GM21737 (cell line): ENCODE results near the gene CCDC107.
"Not testable (repeated sequence)": the region's sequence is repeated elsewhere in the genome, so short reads cannot be mapped to it uniquely, and the experiment has no call there.

ENCODE experiments used
- ATAC-seq: cut with Tn5 transposase; IDR thresholded peaks from one replicate; pipeline ENCODE4 v1.9.1; 2021; ENCODE audit warnings: mild to moderate bottlenecking, moderate library complexity; ENCODE audit not compliant: unreplicated experiment

The CCDC107 gene, protein sequence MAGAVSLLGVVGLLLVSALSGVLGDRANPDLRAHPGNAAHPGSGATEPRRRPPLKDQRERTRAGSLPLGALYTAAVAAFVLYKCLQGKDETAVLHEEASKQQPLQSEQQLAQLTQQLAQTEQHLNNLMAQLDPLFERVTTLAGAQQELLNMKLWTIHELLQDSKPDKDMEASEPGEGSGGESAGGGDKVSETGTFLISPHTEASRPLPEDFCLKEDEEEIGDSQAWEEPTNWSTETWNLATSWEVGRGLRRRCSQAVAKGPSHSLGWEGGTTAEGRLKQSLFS

DNA sequence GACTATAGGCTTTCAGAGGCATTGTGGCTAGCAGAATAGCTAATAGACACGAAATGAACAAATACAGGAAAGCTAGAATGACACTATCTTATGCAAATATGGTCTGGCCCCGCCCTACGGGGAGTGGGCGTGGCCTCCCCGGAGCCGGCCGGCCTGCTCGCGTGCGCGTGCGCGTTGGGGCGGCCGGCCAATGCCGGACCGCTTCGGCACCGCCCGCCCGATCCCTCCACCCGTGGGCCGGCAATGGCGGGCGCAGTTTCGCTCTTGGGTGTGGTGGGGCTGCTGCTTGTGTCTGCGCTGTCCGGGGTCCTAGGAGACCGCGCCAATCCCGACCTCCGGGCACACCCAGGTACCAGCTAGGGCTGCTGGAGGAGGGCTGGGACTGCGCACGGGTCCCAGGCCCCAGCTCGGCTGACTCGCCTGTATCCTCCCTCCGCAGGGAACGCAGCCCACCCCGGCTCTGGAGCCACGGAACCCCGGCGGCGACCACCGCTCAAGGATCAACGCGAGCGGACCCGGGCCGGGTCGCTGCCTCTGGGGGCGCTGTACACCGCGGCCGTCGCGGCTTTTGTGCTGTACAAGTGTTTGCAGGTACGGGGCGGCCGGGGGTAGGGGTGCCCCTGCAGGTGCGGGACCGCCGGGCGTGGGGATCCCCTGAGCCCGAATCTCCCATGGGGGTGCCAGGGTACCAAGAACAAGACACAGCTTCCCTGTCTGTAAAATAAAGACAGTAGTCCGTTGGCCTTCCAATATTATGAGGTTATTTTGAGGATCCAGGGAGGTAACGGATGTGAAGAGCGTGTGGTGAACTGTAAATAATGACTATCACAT is at the start of gene CCDC107:
TSS of gene CCDC107 (plus strand) at position 156 of the 831 bp plus-strand sequence. CDS start at position 244, 88 bp downstream.
- peak; percentile 52 for ATAC-seq

- no peak for ATAC-seq
Measured at GRCh38 chr9:35609001-35609819, 48.9 kb upstream of the CCDC107 start.

DNA sequence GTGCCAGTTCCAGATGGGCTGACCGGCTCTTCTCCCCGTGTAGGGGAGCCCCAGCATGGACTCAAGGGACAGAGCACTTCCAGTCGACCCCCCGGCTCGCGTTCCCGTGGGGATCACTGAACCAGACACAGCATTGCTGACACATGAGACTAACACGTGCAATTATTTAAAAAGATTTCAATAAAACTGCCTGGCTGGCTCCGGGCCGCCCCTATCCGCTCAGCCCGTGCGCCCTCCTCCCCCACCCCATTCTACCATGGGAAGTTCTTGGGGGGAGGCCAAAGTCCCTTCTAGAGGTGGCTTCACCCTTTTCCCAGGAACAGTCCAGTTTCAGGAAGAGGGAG is 48.3 kb upstream of the CCDC107 start:
- ATAC-seq: no peak

GRCh38 chr9:35611230-35611797 is 46.8 kb upstream of the CCDC107 start:
- ATAC-seq: no peak

- ATAC-seq: not testable (repeated sequence)
Measured at GRCh38 chr9:35612066-35612465, 46.0 kb upstream of the CCDC107 start.

DNA sequence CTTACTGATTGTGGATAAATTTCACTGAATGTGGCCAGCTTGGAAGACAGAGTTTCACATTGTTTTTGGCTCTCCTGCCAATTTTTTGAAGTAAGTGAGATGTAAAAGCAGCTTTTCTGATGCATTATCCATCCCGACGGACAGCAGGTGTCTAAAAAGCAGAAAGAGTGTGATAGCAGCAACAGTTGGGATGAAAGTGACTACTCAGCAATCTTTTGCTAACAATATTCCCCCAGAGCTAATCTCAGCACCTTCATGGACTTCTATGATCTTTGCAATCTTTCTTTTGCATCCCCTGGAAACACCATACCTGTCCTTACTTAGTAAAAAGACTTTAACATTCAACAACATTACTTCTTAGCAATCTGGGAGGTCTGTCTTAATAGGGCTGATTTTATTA is 45.2 kb upstream of the CCDC107 start:
- no peak for ATAC-seq

DNA sequence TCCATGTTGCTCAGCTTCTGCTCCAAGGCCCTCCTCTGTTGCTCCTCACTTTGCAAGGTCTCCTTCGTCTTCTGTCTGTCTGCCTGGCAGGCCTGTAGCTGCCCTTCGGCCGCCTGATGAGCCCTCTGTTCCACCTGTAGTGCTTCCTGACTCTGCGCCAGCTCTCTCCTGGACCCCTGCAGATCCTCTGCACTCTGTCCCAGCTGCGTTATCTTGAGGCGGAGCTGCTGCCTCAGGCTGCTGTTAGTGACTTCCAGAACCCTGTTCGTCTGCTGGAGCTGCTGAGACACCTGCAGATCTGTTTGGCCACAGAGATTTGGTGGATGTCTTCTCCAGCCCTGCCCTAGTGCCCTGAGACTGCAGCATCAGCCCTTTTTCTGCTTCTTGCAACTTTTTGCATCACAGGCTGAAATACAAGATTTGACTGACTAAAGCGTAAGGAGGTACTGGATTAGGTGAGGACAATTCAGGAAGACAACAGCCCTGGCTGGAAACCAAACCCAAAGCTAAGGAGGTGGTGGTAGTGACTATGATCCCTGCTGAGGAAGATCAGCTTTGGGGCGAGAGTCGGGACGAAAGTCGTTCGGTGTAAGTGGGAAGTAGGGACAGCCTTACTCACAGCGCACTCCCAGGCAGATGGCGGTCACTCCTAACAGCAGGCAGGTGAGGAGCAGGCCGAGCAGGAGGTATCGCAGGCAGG is 42.0 kb upstream of the CCDC107 start:
- no peak for ATAC-seq

GRCh38 chr9:35616681-35617459 is 41.2 kb upstream of the CCDC107 start:
- no peak for ATAC-seq

- ATAC-seq: no peak
Measured at GRCh38 chr9:35617548-35617947, 40.5 kb upstream of the CCDC107 start.

DNA sequence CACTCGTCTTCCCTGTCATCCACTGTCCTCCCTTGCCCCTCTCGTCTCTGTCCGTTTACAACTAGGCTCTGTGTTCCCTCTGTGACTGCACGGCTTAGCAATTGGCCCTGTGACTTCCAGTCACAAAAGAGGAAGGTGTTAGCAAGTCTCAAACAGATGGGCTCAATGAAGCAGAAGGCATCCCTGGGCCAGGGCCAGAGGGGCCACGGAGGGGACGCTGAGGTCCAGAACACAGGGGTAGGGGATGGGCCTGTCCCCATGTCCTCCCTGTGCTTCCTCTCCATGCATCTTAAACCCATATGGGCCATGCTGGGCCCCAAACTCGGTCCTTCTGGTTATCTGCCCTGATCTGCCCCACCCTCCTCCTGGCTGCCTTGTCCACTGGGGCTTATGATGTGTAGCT is 39.8 kb upstream of the CCDC107 start, which contains the start of gene CD72:
TSS of gene CD72 (minus strand) at position 89 of the 403 bp plus-strand sequence. CDS start 110 bp downstream, outside the sequence.
- ATAC-seq: no peak

DNA sequence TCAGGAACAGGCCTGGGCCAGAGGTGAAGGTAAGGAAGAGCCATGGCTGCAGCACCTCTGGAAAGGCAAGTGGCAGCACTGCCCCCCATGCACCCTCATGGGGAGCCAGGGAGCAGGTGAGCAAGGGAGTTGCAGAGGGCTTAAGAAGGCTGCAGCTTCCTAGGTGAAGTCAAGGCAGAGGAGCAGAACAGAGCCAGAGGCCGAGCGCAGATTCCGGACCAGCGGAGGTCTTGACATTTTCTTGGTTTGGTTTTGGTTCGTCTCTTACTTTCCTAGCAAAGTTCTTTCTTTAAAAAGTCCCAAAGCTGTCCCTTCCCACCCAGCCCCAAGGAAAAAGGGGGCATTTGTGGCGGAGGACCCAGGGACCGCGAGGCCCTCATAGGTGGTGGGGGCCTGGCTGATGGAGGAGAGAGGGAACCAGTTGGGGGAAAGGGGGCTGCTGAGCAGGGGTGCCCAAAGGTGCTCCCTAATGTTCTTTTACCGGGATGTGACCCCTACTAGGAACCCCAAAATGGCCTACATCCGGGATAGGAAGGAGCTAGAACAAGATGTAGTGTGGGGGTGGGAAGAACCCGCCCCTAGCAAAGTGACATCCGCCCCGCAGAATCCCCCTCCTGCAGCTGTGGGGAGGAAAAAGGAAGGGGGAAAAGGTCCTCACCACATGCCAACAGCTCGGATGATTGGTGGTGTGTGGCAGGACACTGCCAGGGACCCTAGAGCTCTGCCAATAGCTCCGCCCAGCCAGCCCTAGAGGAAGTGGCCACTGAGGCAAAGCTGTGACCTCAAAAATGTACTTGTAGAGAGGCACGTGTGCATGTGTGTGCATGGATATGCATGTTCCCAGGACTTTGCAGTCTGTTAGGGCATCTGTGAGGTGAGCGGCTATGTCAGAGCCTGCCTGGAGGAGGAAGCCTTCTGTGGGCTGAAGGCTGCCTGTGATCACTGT is 39.0 kb upstream of the CCDC107 start:
- ATAC-seq: peak; percentile 48

DNA sequence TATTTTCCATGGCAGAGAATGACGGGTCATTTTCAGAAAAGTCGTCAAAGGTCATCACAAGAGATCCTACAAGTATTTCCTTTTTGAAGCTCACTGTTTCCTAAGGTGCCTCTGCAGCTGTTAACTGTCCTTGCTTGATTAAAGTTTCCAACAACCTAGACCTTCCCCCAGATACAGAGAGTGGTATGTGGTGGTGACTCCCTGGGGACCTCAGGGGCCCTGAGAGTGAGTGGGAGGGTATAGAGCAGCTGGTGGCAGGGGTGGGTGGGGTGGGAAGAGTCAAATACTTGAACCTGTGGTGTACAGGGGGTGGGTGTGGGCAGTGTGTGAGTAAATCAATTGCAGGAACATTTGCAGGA is 38.3 kb upstream of the CCDC107 start:
- ATAC-seq: peak; percentile 40

- ATAC-seq: no peak
Measured at GRCh38 chr9:35627575-35627974, 30.5 kb upstream of the CCDC107 start.

- ATAC-seq: no peak
Measured at GRCh38 chr9:35628389-35628991, 29.6 kb upstream of the CCDC107 start.

DNA sequence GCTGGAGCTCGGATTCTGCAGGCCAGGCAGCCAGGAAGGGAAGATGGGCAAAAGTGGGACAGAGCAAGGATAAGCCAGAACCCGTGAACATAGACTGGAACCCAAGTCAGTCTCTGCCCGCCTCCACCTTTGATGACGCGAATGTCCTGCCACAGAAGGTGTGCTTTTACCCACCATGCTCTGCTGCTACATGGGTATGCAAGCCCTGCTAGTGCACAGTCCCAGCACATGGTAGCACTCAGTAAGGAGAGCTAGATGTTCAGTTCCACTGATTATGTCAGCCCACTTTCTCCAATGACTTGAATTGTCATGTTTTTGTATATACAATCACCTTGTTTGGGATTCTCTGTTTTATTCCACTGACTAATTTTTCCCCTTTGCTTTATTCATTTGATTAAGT is 28.5 kb upstream of the CCDC107 start:
- no peak for ATAC-seq

DNA sequence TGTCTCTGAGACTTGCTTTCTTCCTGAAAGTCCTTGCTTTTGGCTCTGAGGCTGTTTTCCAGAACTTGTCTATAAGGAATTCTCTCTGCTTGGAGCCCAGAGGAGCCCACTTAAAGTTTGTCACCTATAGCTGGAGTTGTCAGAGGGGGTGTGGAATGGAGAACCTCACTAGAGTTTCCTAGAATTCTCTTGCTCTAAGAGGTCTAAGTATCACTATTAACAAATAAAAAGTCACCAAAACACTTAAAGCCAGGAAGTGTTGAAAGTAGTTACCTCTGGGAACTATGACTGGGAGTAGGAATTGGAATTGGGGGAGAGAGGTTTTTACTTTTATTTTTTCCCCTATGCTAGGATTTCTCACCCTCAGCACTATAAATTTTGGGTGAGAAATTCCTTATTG is 22.4 kb upstream of the CCDC107 start:
- no peak for ATAC-seq

GRCh38 chr9:35636135-35636876 is 21.8 kb upstream of the CCDC107 start:
- no peak for ATAC-seq

DNA sequence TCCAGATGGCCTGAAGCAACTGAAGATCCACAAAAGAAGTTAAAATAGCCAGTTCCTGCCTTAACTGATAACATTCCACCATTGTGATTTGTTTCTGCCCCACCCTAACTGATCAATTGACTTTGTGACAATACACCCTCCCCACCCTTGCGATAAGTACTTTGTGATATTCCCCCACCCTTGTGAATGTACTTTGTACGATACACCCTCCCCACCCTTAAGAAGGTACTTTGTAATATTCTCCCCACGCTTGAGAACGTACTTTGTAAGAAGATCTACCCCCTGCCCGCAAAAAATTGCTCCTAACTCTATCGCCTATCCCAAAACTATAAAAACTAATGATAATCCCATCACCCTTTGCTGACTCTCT is 21.2 kb upstream of the CCDC107 start:
- not testable (repeated sequence) for ATAC-seq
